ENCODE measurements around the gene LIN7C.

LIN7C gene

DNA sequence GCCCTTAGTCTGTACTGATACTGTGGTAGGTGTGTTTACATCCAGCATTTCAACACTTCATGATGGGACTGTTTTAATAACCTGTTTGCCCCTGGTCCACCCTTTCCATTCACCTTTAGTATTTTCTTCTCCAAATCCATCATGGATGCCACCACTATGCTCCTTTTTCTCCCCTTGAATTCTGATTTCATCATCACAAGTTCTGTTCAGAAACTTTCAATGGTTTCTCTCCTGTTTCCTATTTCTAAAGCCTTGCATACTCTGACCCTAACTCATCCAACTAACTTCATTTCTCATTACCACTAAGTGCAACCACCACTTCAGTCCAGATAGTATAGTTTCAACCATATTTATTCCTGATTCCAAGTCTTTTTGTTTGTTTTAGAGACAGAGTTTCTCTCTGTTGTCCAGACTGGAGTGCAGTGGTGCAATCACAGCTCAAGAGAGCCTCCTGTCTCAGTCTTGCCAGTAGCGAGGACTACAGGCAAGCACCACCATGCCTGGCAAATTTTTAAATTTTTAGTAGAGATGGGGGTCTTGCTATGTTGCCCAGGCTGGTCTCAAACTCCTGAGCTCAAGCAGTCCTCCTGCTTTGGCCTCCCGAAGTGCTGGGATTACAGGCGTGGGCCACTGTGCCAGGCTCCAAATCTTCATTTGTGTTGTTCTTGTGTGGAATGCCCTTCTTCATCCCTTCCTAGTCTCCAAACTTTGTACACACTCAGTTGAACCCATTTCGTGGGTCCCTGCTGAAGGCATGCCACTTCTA is 1.2 kb upstream of the LIN7C start:
- no peak for DNase-seq

DNA sequence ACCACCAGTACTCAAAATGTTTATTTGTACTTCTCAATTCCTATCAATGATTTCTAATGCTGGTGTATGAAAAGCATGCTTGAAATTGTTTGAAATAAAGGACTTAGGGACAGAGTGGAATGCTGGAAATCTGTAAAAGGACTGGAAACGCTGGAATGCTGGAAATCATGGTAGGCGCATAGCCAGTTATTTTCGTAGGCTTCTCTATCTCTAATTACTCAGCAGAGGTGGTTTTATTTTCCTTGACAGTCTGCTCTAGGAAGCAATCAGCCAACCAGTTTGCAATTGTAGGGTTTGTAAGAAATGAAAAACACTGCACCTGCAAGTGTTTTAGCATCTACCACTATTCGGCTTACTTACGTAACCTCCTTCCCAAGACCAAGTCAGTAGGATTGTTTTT is 788 bp downstream of the LIN7C start:
- no peak for DNase-seq

DNA sequence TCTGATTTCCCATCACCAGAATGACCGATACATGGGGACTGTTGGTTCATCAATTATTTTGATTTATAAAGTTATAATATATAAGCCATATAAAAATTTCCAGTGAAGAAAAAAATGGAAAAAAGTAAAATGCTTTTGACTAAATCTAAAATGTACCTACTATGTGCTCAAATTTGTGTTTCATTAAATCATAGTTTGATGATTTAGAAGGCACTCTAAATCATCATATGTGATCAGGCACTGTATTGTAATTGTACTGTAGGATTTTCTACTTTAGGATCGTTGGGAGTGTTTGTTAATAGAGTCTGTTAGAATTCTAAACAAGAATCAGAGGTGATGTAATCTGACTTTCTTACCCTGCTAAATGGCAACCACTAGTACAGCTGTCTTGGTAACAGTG is 2.4 kb downstream of the LIN7C start:
- DNase-seq = no peak

DNA sequence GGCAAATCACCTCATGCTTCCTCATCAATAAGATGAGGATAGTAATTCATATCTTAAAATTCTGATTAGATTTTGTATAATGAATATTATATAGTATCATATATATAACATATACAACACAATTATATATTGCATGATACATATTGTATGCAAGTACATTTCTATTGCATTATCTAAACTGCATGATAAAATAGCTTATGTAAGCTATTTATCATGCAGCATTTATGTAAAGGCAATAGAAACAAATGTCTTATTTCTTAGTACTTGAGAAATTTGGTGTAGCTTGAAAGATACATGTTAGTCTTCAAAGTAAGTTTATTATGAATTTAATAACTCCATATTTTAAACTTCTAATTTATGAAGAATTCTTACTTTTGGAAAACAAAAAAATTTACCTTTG is 5.5 kb downstream of the LIN7C start:
- DNase-seq = no peak

DNA sequence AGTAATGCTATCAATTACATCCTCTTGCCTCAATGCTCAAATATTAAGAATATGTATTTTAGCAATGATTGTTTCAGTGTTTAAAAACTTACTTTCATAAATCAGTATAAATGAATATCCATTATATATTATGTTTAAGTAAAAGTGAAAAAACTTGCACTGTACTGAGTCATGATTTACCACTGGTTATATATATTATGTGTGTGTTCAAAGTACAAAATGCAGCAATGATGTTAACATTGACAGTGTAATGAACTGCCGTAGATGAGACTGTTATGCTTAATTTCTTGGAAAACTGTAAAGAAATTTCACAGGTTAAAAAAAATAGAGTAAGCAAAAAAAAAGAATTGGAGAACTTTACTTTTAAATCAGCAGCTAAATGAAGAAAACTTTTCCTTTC is 8.7 kb downstream of the LIN7C start:
- DNase-seq = no peak

DNA sequence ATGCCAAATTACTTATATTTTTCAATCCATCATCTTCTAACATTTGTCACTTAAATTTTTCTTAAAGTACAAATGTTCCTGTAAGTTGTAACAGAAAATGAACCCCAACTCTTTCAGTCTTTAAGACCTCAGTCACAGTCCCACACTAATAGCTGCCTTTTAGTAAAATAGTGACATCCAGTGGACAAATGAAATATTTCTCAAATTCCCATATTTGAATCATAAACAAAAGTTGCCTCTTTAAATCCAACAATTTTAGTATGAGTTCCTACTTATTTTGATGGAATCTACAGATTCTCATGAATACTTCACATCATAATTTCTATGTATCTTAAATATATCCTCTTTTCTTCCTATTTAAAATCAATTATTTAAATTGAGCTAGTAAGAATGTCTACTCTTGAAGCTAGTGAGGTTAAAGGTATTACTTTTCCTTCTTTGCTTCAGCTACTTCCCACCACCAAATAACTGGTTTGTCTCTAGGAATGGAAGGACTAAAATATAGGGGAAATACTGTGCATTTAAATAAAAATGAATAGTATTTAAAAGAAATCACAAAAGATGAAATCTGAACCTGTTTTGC is 9.2 kb downstream of the LIN7C start:
- peak; percentile 14 for DNase-seq

DNA sequence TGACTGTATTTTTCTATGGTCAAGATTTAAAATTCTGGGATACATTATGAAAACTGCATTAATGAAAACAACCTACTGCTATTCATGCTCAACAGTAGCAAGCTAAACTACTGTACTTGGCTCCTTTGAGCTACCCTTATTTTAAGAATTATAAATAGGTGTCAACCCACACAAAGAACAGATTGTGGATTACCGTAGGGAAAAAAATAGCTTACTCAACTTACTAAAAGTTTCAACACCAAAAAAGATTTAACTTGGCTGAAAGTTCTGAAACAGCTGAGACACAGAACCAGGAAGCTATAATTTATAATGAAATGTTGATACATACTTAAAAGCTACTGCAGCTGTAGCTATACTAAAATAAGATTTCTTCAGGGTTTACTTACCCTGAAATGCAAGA is 10.1 kb downstream of the LIN7C start:
- no peak for DNase-seq

DNA sequence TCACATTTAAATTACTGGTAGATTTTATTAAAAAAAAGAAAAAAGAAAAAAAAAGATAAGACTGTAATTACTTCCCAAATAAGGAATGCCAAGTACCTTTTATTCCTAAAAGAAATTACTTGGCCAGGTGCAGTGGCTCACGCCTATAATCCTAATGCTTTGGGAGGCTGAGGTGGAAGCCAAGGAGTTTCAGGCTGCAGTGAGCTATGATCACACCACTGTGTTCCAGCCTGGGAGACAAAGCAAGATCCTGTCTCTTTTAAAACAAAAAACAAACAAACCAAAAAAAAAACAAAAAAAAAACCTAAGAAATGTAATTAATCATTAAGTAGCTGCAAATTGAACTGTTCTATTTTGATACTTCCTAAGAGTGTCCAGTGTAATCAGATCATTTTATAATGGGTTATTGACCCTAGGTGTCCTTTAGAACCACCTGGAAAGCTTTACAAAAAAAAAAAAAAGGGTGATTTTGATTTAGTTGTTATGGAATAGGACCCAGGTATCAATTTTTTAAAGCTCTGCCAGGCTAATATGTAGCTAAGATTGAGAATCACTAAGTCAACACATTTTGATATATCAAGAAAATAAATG is 10.8 kb downstream of the LIN7C start:
- DNase-seq = peak; percentile 54

DNA sequence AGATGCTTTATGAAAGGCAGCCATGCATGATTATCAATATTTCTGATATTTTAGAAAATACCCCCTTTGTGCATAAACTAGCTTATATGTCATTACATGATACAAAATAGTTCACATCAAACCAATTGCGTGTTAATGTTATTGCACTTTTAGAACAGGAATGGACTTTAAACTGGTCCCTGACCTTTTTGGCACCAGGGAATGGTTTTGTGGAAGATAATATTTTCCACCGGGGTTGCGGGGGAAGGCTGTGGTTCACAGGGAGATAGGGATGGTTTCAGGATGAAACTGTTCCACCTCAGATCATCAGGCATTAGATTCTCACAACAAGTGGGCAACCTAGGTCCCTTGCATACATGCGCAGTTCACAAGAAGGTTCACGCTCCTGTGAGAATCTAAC is 17.5 kb downstream of the LIN7C start:
- no peak for DNase-seq

DNA sequence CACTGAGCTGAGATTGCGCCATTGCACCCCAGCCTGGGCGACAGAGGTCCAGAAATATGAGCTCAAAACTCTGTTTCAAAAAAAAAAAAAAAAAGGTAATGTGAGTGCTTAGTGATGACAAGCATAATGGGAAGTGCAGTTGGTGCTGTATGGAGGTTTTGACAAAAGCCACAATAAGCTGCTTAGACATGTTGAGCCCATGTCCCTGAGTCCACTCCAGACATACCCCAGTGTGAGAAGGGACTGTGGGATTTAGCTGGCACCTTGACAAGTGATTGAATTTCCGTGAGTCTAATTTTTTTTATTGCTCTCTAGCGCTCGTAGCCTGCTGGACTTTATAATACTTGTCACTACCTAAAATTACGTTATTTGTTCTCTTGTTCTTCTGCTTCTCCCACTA is 18.9 kb downstream of the LIN7C start:
- no peak for DNase-seq

DNA sequence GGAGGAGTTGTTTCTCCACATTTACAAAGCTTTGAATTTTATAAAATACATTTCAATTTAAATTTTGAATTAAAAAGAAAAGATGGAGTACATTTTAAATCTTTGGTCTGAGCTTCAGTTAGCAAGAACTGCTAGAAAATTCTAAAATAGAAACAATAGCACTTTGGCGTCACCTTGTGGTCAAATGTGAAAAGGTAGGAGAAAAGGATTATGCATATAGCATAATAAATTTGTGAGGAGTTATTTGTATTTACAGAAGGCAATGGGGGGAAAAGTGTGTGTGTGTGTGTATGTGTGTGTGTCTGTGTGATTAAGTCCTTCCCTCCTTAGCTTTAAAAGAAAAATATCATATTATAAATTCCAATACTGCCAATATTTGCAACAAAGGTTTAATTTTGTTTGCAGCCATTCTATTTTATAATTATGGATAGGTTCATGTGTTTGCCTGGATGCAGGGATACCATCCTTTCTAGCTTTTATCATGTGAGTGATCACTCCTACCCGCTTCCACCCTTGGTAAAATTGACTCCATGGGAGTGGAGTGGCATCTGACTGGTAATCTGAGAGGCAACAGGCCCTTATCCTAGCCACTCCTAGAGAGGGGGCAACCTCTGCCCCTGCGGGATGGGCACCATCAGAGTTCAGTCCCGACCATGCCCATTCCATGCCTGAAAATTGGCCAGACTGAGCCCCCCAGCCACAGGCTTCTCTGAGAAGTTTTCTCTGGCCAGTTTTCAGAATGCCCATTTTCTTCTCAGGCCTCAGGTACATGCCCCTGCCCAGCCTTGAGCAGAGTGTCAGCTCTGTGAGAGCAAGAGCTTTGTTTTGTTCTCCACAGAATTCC is 20.4 kb downstream of the LIN7C start:
- peak; percentile 33 for DNase-seq

DNA sequence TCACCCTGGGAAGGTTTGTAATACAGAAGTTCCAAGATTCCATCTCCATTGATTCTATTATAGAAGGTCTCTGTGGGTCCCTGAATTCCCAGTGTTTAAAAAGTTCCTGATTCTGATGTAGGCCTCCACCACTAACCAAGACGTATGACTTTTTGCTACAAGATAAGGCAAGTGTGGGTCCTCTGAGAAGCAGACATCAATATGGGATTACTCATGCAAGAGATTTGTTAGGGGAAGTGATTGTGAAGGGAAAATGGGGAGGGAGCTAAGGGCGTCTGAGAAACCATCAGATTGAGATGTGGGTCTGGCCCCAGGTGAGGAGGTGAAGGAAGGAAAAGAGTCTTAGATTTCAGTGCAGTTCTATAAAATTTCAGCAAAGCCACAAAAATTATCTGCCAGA is 23.8 kb downstream of the LIN7C start:
- DNase-seq = no peak

DNA sequence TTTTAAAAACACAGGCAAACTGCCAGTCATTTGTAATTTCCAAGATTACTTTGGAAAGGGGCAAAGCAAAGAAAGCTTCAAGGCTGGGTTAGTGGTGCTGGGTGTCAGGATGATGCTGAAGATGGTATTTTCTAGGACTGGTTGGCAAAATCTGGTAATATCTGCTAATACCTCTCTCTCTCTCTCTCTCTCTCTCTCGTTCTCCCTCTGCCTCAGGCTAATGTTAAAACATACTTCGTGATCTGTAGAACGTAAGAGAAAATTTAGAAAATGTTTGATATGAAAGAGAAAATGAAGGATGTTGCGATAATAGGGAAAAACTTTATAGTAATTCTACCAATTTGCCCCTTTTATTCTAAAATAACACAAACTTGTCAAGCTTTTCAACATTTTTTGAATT is 24.6 kb downstream of the LIN7C start:
- DNase-seq = no peak

DNA sequence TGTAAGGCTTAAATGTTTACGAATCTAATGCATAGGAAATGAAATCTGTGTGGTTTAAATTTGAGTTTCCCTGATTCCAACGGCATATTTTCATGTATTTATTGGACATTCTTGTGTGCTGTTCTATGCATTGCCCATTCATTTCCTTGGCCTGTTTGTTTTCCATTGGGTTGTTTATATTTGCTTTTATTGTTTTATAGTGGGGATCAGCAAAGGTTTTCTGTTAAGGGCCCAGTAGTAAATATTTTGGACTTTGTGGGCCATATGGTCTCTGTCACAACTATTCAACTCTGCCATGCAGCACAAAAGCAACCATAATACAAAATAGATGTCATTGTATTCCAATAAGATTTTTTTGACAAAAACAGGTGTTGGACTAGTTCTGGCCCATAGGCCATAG is 28.7 kb downstream of the LIN7C start:
- DNase-seq = no peak

DNA sequence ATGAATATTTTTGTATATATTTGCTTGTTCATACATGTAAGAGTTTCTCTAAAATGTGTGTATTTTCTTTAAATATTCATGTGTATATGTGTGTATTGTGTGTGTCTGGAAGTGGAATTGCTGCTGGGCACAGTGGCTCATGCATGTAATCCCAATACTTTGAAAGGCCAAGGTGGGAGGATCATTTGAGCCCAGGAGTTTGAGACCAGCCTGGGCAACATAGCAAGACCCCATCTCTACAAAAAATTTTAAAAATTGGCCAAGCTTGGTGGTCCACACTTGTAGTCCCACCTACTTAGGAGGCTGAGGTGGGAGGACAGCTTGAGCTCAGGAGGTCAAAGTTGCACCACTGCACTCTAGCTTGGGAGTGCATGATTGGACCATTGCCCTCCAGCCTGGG is 29.3 kb downstream of the LIN7C start:
- no peak for DNase-seq

DNA sequence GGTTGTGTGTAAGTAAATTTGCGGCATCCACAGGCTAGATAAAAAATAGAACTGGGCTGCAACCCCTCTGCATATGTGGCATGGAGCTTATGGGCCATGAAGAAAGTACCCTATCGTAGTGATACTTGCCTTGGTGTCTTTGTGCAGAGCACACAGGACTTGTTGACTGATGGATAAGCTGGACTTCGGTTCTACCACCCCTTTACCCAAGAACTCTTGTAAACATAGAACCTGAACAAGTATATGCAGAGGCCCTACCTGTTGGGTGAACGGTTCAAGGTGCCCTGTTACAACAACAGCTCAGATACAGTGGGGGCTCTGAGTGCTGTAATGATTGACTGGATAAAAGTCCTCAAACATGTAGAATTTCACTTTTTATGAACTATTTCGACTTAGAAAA is 30.9 kb downstream of the LIN7C start:
- no peak for DNase-seq

DNA sequence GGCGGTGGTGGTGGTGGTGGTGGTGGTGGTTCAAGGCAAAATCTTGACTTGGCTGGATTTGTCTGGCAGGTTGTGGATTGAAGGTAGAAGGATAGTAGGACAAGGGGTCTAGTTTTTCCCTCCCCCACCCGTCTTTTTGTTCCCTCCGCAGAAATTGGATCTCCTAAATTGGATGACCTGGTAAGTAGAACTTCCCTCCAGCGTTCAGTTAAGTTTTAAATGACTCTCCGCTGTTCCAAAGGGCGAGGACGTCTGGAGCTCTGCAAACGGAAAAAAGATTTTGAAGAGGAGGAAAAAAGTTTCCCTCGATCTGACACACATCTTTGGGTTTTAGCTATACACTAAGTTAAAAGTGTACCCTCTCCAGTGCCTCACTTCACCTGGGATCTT is 33.6 kb downstream of the LIN7C start:
- DNase-seq = no peak

DNA sequence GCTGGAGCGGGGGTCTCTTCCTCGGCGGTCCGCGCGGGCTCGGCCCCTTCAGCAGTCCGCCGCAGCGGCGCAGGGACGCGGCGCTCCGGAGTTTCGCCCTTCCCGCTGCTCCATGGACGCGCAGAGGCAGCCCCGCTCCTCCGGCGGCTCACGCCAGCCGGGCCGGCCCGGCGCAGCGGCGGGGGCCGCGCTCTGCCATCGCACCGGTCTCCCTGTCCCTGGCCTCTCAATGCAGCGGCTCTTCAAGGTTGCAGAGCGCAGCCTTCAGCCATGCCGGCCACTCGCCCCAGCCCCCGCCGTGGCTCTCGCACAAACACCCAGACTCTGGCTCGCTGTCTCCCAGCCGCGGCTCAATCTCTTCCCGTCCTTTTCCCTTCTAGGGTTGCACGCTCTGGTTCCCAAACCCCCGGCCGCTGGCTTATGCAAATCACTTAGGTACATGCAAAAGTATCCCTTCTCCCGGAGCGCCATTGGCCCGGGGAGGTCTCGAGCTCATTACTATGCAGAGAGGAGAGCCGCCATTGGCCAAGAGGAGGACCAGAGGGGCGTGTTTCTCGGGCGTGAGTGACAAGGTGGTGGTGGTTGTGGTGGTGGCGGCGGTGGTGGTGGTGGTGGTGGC is 34.1 kb downstream of the LIN7C start, which contains the start of gene LGR4:
Gene LGR4, minus strand, starts transcription at position 393 of the 619 bp plus-strand sequence. CDS start 488 bp downstream, outside the sequence.
- peak; percentile 99 for DNase-seq

DNA sequence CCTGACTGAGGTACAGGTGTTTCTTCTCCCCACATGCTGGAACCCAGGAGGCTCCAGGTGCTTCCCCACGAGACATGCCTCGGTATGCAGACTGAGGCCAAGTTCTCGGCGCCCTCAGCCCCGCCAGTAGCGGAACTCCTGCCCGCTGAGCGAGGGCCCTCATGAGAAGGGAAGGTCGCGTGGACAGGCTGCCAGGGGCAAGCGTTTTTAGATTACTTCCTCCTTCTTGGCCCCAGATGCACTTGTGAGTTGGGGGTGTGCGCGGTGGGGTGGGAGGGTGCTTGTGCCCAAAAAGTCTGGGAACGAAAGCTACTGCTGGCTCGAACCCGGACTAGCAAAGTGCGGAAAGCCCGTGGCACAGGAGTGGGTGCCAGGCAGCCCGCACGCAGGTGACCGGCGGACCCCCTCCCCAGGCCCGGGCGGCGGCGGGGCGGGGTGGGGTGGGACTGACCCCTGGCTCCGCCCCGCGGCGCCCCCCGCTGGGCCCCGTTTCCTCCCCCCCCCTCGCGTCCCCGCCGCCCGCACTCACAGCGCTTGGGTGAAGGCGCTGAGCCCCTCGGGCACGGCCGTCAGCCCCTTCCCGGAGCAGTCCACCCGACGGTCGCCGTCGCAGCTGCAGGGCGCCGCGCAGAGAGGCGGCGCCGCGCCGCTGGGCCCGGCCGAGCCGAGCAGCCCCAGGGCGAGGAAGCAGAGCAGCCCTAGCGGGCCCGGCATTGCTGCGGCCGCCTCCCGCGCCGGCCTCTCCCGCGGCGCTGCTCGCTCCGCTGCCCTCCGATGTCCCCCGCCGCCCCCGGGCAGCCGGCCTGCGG is 34.8 kb downstream of the LIN7C start:
- DNase-seq = peak; percentile 81

DNA sequence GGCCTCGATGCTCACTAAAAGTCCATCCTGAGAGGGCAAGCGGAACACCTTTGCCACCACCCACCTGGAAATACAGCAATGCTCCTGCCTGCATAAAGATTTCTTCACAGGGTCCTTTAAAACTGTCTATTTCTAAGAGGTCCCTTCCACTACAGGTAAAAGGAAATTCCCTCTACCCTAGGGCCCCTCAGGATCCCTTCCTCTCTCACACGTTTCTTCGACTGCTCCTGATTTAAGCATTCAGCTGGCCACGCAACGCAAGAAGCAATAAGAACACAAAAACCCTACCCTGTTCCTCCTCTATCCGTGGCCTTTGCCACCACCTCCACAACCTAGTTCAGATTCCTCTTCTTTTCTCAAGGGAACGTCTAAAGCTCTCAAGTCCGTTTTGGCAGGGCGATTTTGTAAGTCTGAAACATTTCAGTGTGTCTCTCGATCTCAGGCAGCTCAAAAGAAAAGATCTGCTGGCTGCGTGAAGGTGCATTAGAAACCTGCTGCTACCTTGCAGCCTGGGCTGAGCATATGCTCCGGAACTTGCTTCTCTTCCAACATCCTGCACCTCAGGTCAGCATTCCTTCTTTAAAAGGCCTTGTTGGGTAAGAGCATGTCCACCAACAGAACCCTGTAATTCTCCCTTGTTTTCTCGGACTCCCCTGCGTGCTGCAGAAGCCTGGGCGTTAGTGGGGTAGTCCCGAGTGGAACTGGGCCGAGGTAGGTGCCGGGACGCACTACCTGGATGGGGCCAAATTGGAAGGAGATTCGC is 35.6 kb downstream of the LIN7C start:
- DNase-seq = peak; percentile 44

DNA sequence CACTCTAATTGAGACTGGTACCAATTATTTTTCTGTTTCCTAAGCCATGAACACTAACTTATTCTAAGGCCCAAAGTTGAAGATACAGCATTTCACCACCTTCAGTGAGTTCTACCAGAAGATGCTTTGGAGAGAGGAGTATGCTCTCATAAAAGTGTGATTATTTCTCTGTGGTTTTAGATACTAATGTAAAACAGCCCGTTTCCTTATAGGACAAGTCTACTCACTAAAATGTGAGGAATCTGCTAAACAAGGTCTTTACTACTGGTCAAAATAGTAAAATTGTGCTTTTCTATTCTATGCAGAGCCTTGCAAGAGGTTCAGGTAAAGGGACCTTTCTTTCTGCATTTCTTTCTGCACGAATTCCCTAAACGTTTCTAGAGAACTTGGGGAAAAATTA is 36.4 kb downstream of the LIN7C start:
- DNase-seq = no peak

Data from NCI-H146 (cell line).